ENCODE results near the gene ATOX1. TPM values are rescaled to one million over a fixed set of nuclear protein-coding genes. Genes with fewer than 3 reads are reported as not detected.
A peak's percentile ranks its signal among the peaks of the same experiment; 100 is the strongest.

The ATOX1 gene
- total and polyA plus RNA-seq, 2 of the 13 experiments (the other 11 are each of a cell fraction or from before 2014, with no cell fraction given) = 62.4 to 124 TPM

- FAIRE-seq (no peak), ATAC-seq (peak; percentile 28; the same call in 1 of the 3 replicates), DNase-seq (ENCODE audit: low spot score) (no peak)
- CTCF ChIA-PET (ENCODE audit: low intra/inter-chr PET ratio, low total read pairs) = no interaction called here
- H4K20me1 ChIP-seq (ENCODE audit: insufficient read depth, low read length) = peaks cover 49% of the 10 kb centered on the region
- intact Hi-C loops (cut with micrococcal nuclease; ENCODE audit: unreplicated experiment) = no loop called here
- no TSS peak for BruUV-seq (replicated peaks)
- H3K9ac ChIP-seq (ENCODE audit: insufficient read depth, low read depth, low read length) = no peak overlapping the region
- no peak overlapping the region for H3K27ac ChIP-seq (ENCODE audit: extremely low read length, insufficient read depth, low read length)
- no peak overlapping the region for H3K4me3 ChIP-seq (replicated peaks in 1 of 3; ENCODE audit: insufficient read depth in 1 of 3, low read depth in 2 of 3, low read length in 3 of 3)
- in situ Hi-C loops (cut with HindIII; ENCODE audit: extremely low pct_ligation_motif_present, low pct_unique_long_range_greater_than_20kb) = no loop called here
- POLR2A ChIA-PET = interaction anchor here (1.1 to 4.0 kb wide), 2 partner anchors 13 to 16 kb away, joined by 3 to 25 read pairs; partner anchors contain the start of gene G3BP1
- H3K4me1 ChIP-seq (ENCODE audit: insufficient read depth, low read length) = peaks cover 38% of the 10 kb centered on the region
- H3K79me2 ChIP-seq (ENCODE audit: insufficient read depth, low read length) = peaks cover 79% of the 10 kb centered on the region
- no peaks in the 10 kb centered on the region for H3K27me3 ChIP-seq (ENCODE audit: control insufficient read depth in 1 of 2, insufficient read depth in 2 of 2, low read length in 2 of 2)
- no peaks in the 10 kb centered on the region for H3K9me3 ChIP-seq (ENCODE audit: low read length)
- no peak overlapping the region for H2AFZ ChIP-seq (ENCODE audit: low read length)
- peaks cover 19 to 41% of the 10 kb centered on the region in 2 experiments for H3K36me3 ChIP-seq (replicated peaks in 1 of 2; ENCODE audit: control insufficient read depth in 1 of 2, insufficient read depth in 2 of 2, low read length in 2 of 2)
- no peak overlapping the region for H3K4me2 ChIP-seq (ENCODE audit: low read depth, low read length)
- 70% methylated on average over 6 of the region's 6 CpGs for WGBS (ENCODE audit: low lambda C conversion rate)
- TF ChIP-seq HIVEP1 (CRISPR knock-in tag; IDR thresholded peaks at IDR 0.05) (no peak), YY1 (IDR thresholded peaks at IDR 0.05; ENCODE audit: insufficient read depth, insufficient replicate concordance, low read depth, low read length) (no peak), ZNF770 (CRISPR knock-in tag; IDR thresholded peaks at IDR 0.05) (peak; percentile 95), ZMYM4 (CRISPR knock-in tag; IDR thresholded peaks at IDR 0.05) (0 out of 2 replicates have a peak, but pooled peaks have one; percentile 19), ZBTB42 (CRISPR knock-in tag; IDR thresholded peaks at IDR 0.05) (no peak), TCF12 (IDR thresholded peaks at IDR 0.05) (no peak), TCF12 (CRISPR knock-in tag; IDR thresholded peaks at IDR 0.05) (no peak), NR2F6 (IDR thresholded peaks at IDR 0.05) (no peak), NR2F6 (CRISPR knock-in tag; IDR thresholded peaks at IDR 0.05) (peak; percentile 31; the same call in 1 of the 2 replicates), ZNF251 (CRISPR knock-in tag; IDR thresholded peaks at IDR 0.05) (no peak), ARID5B (CRISPR knock-in tag; IDR thresholded peaks at IDR 0.05) (0 out of 2 replicates have a peak, but pooled peaks have one; percentile 10), MLX (CRISPR knock-in tag; IDR thresholded peaks at IDR 0.05) (no peak)
These were observed 29.4 kb upstream of the ATOX1 start for GRCh38 chr5:151787817-151788216.

Measured in HepG2 (cell line).